A549 (cell line): Measurements from ENCODE around the gene SHROOM2. TPM values are rescaled to one million over a fixed set of nuclear protein-coding genes. Genes with fewer than 3 reads are reported as not detected.

Experiments
- ATAC-seq, 2 experiments: fragments of 200-7000 bp in 1 of 2; fragments of >200 bp in 1 of 2; cut with Nextera tagmentation in 1 of 2; cut with Tn5 transposase in 1 of 2; 3 replicates each; pipeline versions ENCODE4 v1.8.0 to v1.9.1; 2018 to 2020; ENCODE audit warnings: mild to moderate bottlenecking in 1 of 2, moderate library complexity in 1 of 2
- CTCF ChIA-PET: fragments of 300-600 bp; sonication (Branson Sonifier 250); formaldehyde crosslinking; extraction: SDS; loops from one replicate; lab custom pipeline; 2021; ENCODE audit warnings: antibody characterized with exemption, inconsistent platforms; lab: Yijun Ruan, JAX
- POLR2A ChIA-PET: fragments of 350-600 bp; formaldehyde crosslinking; extraction: SDS; loops from one replicate; lab custom pipeline; 2021; ENCODE audit warnings: antibody characterized with exemption, inconsistent platforms; lab: Yijun Ruan, JAX
- DNase-seq, 2 experiments: peaks; one replicate each; pipeline versions ENCODE4 v3.0.0 to v3.0.0-alpha.2; 2011 to 2016; ENCODE audit warnings: low read depth in 1 of 2, low spot score in 1 of 2
- FAIRE-seq: peaks from 2 replicates; lab custom pipeline; 2011; peaks lifted over from hg19 to GRCh38; lab: Jason Lieb, UNC
- H3K27ac ChIP-seq, 2 experiments: fragments of >200 bp; sonication (Bioruptor Twin); formaldehyde crosslinking; 3 replicates each; pipeline ENCODE4 v1.5.1; 2016 to 2017
- H3K4me1 ChIP-seq: fragments of >200 bp; sonication (Bioruptor Twin); formaldehyde crosslinking; 3 replicates; pipeline ENCODE4 v1.6.1; 2016
- H3K4me2 ChIP-seq: fragments of >200 bp; sonication (Bioruptor Twin); formaldehyde crosslinking; 3 replicates; pipeline ENCODE4 v1.6.1; 2016
- H3K4me3 ChIP-seq: fragments of >200 bp; sonication (Bioruptor Twin); formaldehyde crosslinking; 3 replicates; pipeline ENCODE4 v1.5.1; 2016
- H3K9me3 ChIP-seq: fragments of >200 bp; sonication (Bioruptor Twin); formaldehyde crosslinking; 3 replicates; pipeline ENCODE4 v1.6.1; 2016
- BCL3 ChIP-seq: fragments of >200 bp; sonication (Bioruptor Twin); formaldehyde crosslinking; IDR thresholded peaks from 3 replicates; pipeline ENCODE4 v1.6.1; 2016
- CBX8 ChIP-seq: fragments of 200-600 bp; sonication (generic); IDR thresholded peaks from 2 replicates; pipeline ENCODE4 v1.6.1; 2016
- CHD2 ChIP-seq: fragments of 150-350 bp; IDR thresholded peaks from 2 replicates; pipeline ENCODE4 v1.6.1; 2014; ENCODE audit warnings: low read length; ENCODE audit not compliant: partially characterized antibody
- FOSB ChIP-seq: fragments of 250-450 bp; sonication (Bioruptor Pico); IDR thresholded peaks from 2 replicates; pipeline ENCODE4 v1.5.0; 2020; ENCODE audit warnings: mild to moderate bottlenecking, moderate library complexity
- FOSL2 ChIP-seq, 2 experiments: fragments of 450-650 bp in 1 of 2; fragments of >200 bp in 1 of 2; sonication (Bioruptor Twin) in 1 of 2; formaldehyde crosslinking; IDR thresholded peaks; 2 replicates each; pipeline versions ENCODE4 v1.5.0 to v1.6.1; 2016 to 2020; ENCODE audit warnings: mild to moderate bottlenecking in 1 of 2, moderate library complexity in 1 of 2
- FOXS1 ChIP-seq: fragments of 250-450 bp; sonication (Bioruptor Pico); IDR thresholded peaks from 2 replicates; pipeline ENCODE4 v1.5.0; 2020; ENCODE audit warnings: mild to moderate bottlenecking, moderate library complexity
- GATA3 ChIP-seq: IDR thresholded peaks from 2 replicates; pipeline ENCODE4 v1.6.1; 2012; ENCODE audit warnings: borderline replicate concordance
- HES2 ChIP-seq: fragments of >200 bp; sonication (Bioruptor Twin); formaldehyde crosslinking; IDR thresholded peaks from 2 replicates; pipeline ENCODE4 v1.6.1; 2016
- HOXB5 ChIP-seq: fragments of 250-450 bp; sonication (Bioruptor Pico); IDR thresholded peaks from 2 replicates; pipeline ENCODE4 v1.5.0; 2020; ENCODE audit warnings: mild to moderate bottlenecking, moderate library complexity
- KDM1A ChIP-seq: fragments of 200-600 bp; sonication (generic); IDR thresholded peaks from 2 replicates; pipeline ENCODE4 v1.6.1; 2016; ENCODE audit warnings: low read depth, mild to moderate bottlenecking
- KDM5A ChIP-seq: fragments of 200-600 bp; sonication (generic); IDR thresholded peaks from 2 replicates; pipeline ENCODE4 v1.6.1; 2016; ENCODE audit warnings: antibody characterized with exemption, mild to moderate bottlenecking
- NFE2L2 ChIP-seq: fragments of 150-350 bp; conservative IDR thresholded peaks from 2 replicates; pipeline ENCODE4 v1.6.1; 2014; ENCODE audit warnings: low read length
- NPAS2 ChIP-seq: fragments of 250-450 bp; sonication (Bioruptor Pico); IDR thresholded peaks from 2 replicates; pipeline ENCODE4 v1.8.0; 2022; ENCODE audit warnings: mild to moderate bottlenecking, moderate library complexity, borderline replicate concordance
- PBX3 ChIP-seq: IDR thresholded peaks from 2 replicates; pipeline ENCODE4 v1.6.1; 2012
- POLR2A ChIP-seq: IDR thresholded peaks from 2 replicates; pipeline ENCODE4 v1.6.1; 2012; ENCODE audit warnings: mild to moderate bottlenecking, low read length
- POLR2AphosphoS2 ChIP-seq: conservative IDR thresholded peaks from 2 replicates; pipeline ENCODE4 v1.6.1; 2012; ENCODE audit warnings: low read length, improper control_type of control experiment, inconsistent platforms
- SREBF2 ChIP-seq: fragments of 450-650 bp; IDR thresholded peaks from 2 replicates; pipeline ENCODE4 v1.6.1; 2014; ENCODE audit warnings: mild to moderate bottlenecking, moderate library complexity
- TFCP2L1 ChIP-seq: fragments of 250-450 bp; sonication (Bioruptor Pico); IDR thresholded peaks from 2 replicates; pipeline ENCODE4 v1.5.0; 2021; ENCODE audit warnings: mild to moderate bottlenecking
- TP53 ChIP-seq: fragments of 250-450 bp; sonication (Bioruptor Pico); IDR thresholded peaks from 2 replicates; pipeline ENCODE4 v1.5.0; 2021; ENCODE audit warnings: mild to moderate bottlenecking, moderate library complexity
- ZC3H11A ChIP-seq: fragments of 450-650 bp; IDR thresholded peaks from 2 replicates; pipeline ENCODE4 v1.6.1; 2014; ENCODE audit warnings: antibody characterized with exemption, mild to moderate bottlenecking
- ZFP36 ChIP-seq: fragments of 450-650 bp; IDR thresholded peaks from 2 replicates; pipeline ENCODE4 v1.6.1; 2014; ENCODE audit warnings: borderline replicate concordance; ENCODE audit not compliant: partially characterized antibody
- ZNF302 ChIP-seq: fragments of 250-450 bp; sonication (Bioruptor Pico); IDR thresholded peaks from 2 replicates; pipeline ENCODE4 v1.9.0; 2021; ENCODE audit warnings: inconsistent platforms, mild to moderate bottlenecking, moderate library complexity
- ZSCAN20 ChIP-seq: fragments of 250-450 bp; sonication (Bioruptor Pico); IDR thresholded peaks from 2 replicates; pipeline ENCODE4 v1.8.0; 2022; ENCODE audit warnings: mild to moderate bottlenecking, moderate library complexity
- WGBS: methylation state at CpG from one replicate; pipeline ENCODE4 v1.1.6; 2017; ENCODE audit errors: missing lambda C conversion rate; 5-methylcytosine and 5-hydroxymethylcytosine counted together
- polyA plus RNA-seq, 4 experiments: library from polyadenylated mRNA; depleted of rRNA in 3 of 4; stranded (reverse); fragments of >200 nt; fragmentation: RNase III in 1 of 4; extraction: RNeasy Plus Mini Kit Qiagen cat#74134 plus additional on column Dnase treatment in 1 of 4; gene quantifications; 2 replicates in 3 of 4; 3 replicates in 1 of 4; pipeline ENCODE4 v1.2.3, GENCODE V29; 2011 to 2017

SHROOM2 gene
- polyA plus RNA-seq, 2 of the 4 experiments (the other 2 are of a cell fraction): 0.12 to 0.27 TPM

GRCh38 chrX:9775930-9776329 is 10.3 kb upstream of the SHROOM2 start (continued):
- TF ChIP-seq PBX3: no peak
- no peak for TF ChIP-seq HES2
- no peak for TF ChIP-seq SREBF2
- no peak for TF ChIP-seq ZFP36
- no peak for TF ChIP-seq ZC3H11A
- no peak for TF ChIP-seq KDM5A
- no peak for TF ChIP-seq CBX8
- no peak for TF ChIP-seq NPAS2 (CRISPR knock-in tag)
- no peak for TF ChIP-seq ZSCAN20 (CRISPR knock-in tag)
- TF ChIP-seq HOXB5 (CRISPR knock-in tag): no peak

GRCh38 chrX:9781941-9782340 is 4.3 kb upstream of the SHROOM2 start:
- ATAC-seq: no peak
- no peak for FAIRE-seq
- Histone ChIP-seq H3K4me2 (no peak overlapping the region), H3K4me3 (no peak overlapping the region), H3K27ac (no peak overlapping the region), H3K9me3 (peaks cover 5% of the 10 kb centered on the region; the same call in 1 of the 3 replicates), H3K4me1 (no peaks in the 10 kb centered on the region)
- 45% methylated on average over 7 of the region's 7 CpGs for WGBS
- CTCF ChIA-PET: interaction anchor here (0.8 to 1.0 kb wide), 2 partner anchors 563 to 937 kb away, joined by 3 read pairs; no protein-coding TSS in a partner anchor
- TF ChIP-seq TP53 (no peak), CHD2 (no peak), TFCP2L1 (CRISPR knock-in tag) (no peak)
- POLR2A ChIA-PET: no interaction called here
- DNase-seq: no peak

- Histone ChIP-seq H3K4me2 (no peak overlapping the region), H3K4me1 (peaks cover 8% of the 10 kb centered on the region), H3K4me3 (no peak overlapping the region), H3K9me3 (peaks cover 5% of the 10 kb centered on the region; the same call in 1 of the 3 replicates), H3K27ac (no peak overlapping the region)
- ATAC-seq: no peak
- ChIA-PET CTCF (interaction anchor here (1.1 kb wide), 1 partner anchor 20 kb away, joined by 3 read pairs; no protein-coding TSS in a partner anchor), POLR2A (no interaction called here)
- DNase-seq: no peak
- 83% methylated on average over 8 of the region's 8 CpGs for WGBS
- no peak for FAIRE-seq
- no peak for TF ChIP-seq NPAS2 (CRISPR knock-in tag)
- no peak for TF ChIP-seq CHD2
- no peak for TF ChIP-seq KDM1A
- TF ChIP-seq BCL3: no peak
- no peak for TF ChIP-seq ZFP36
- TF ChIP-seq POLR2A: no peak
- no peak for TF ChIP-seq FOXS1 (CRISPR knock-in tag)
- no peak for TF ChIP-seq FOSL2 (IDR thresholded peaks at IDR 0.05)
- no peak for TF ChIP-seq FOSL2 (CRISPR knock-in tag; IDR thresholded peaks at IDR 0.05)
- TF ChIP-seq CBX8: no peak
- TF ChIP-seq ZC3H11A: no peak
These were observed 1.9 kb upstream of the SHROOM2 start for GRCh38 chrX:9784332-9784731.

- ATAC-seq (no peak), DNase-seq (no peak), FAIRE-seq (no peak)
- POLR2A ChIA-PET: no interaction called here
- peak overlapping the region in 1 of 2 experiments; percentile 81; a peak in 3 of 6 replicates for H3K27ac ChIP-seq
- 63% methylated on average over 10 of the region's 58 CpGs for WGBS
- peaks cover 9% of the 10 kb centered on the region for H3K4me1 ChIP-seq
- TF ChIP-seq ZNF302 (CRISPR knock-in tag): no peak
- TF ChIP-seq NFE2L2: no peak
- no peak for TF ChIP-seq GATA3
- no peak for TF ChIP-seq ZSCAN20 (CRISPR knock-in tag)
- TF ChIP-seq FOSB (CRISPR knock-in tag): no peak
- no peak for TF ChIP-seq POLR2AphosphoS2
- CTCF ChIA-PET: interaction anchor here (1.1 kb wide), 1 partner anchor 21 kb away, joined by 3 read pairs; no protein-coding TSS in a partner anchor
- H3K4me3 ChIP-seq: peak overlapping the region; percentile 58
- peak overlapping the region; percentile 95 for H3K4me2 ChIP-seq
- H3K9me3 ChIP-seq: peaks cover 5% of the 10 kb centered on the region; the same call in 1 of the 3 replicates
These were observed 830 bp upstream of the SHROOM2 start for GRCh38 chrX:9785254-9785943.
